HG02678 (cell line): ENCODE results near the gene POFUT2.

Experiments used
- ATAC-seq: cut with Tn5 transposase; IDR thresholded peaks from one replicate; pipeline ENCODE4 v1.9.1; 2021; ENCODE audit warnings: mild to moderate bottlenecking, moderate library complexity; ENCODE audit not compliant: unreplicated experiment

The POFUT2 gene

GRCh38 chr21:45287438-45288391, at the start of gene POFUT2:
Gene POFUT2, minus strand, starts transcription at chr21:45287895. Its CDS starts 24 bp downstream, at chr21:45287871.
- ATAC-seq, result peak; percentile 84

- ATAC-seq, result no peak
Measured at GRCh38 chr21:45336870-45337269, 49.2 kb upstream of the POFUT2 start.

- no peak for ATAC-seq
Measured at GRCh38 chr21:45336535-45336810, 48.8 kb upstream of the POFUT2 start.

- no peak for ATAC-seq
Measured at GRCh38 chr21:45335761-45336534, 48.3 kb upstream of the POFUT2 start.

- ATAC-seq, result no peak
Measured at GRCh38 chr21:45335151-45335760, 47.6 kb upstream of the POFUT2 start.

- ATAC-seq, result no peak
Measured at GRCh38 chr21:45334591-45335081, 46.9 kb upstream of the POFUT2 start.

GRCh38 chr21:45334134-45334533, 46.4 kb upstream of the POFUT2 start:
- ATAC-seq, result no peak

- no peak for ATAC-seq
Measured at GRCh38 chr21:45333583-45334121, 46.0 kb upstream of the POFUT2 start.

- ATAC-seq, result no peak
Measured at GRCh38 chr21:45332981-45333582, 45.4 kb upstream of the POFUT2 start.

GRCh38 chr21:45332415-45332814, 44.7 kb upstream of the POFUT2 start:
- no peak for ATAC-seq

GRCh38 chr21:45331531-45332147, 43.9 kb upstream of the POFUT2 start:
- ATAC-seq, result no peak

GRCh38 chr21:45330851-45331261, 43.2 kb upstream of the POFUT2 start:
- no peak for ATAC-seq

GRCh38 chr21:45330075-45330781, 42.5 kb upstream of the POFUT2 start:
- ATAC-seq, result no peak

- ATAC-seq, result no peak
Measured at GRCh38 chr21:45329261-45330074, 41.8 kb upstream of the POFUT2 start.

- no peak for ATAC-seq
Measured at GRCh38 chr21:45328198-45329091, 40.8 kb upstream of the POFUT2 start.

GRCh38 chr21:45327441-45328197, 39.9 kb upstream of the POFUT2 start:
- no peak for ATAC-seq

GRCh38 chr21:45326891-45327440, 39.3 kb upstream of the POFUT2 start:
- no peak for ATAC-seq
